Stimulated activated naive CD4-positive, alpha-beta T cell (primary cell): ENCODE results near the gene SYT7.
A peak's percentile ranks its signal among the peaks of the same experiment; 100 is the strongest.
"Not testable (repeated sequence)": the region's sequence is repeated elsewhere in the genome, so short reads cannot be mapped to it uniquely, and the experiment has no call there.

ENCODE experiments used
- DNase-seq, 6 experiments: peaks; one replicate each; lab custom pipeline; 2025; lab: John Stamatoyannopoulos, UW

The SYT7 gene, protein sequence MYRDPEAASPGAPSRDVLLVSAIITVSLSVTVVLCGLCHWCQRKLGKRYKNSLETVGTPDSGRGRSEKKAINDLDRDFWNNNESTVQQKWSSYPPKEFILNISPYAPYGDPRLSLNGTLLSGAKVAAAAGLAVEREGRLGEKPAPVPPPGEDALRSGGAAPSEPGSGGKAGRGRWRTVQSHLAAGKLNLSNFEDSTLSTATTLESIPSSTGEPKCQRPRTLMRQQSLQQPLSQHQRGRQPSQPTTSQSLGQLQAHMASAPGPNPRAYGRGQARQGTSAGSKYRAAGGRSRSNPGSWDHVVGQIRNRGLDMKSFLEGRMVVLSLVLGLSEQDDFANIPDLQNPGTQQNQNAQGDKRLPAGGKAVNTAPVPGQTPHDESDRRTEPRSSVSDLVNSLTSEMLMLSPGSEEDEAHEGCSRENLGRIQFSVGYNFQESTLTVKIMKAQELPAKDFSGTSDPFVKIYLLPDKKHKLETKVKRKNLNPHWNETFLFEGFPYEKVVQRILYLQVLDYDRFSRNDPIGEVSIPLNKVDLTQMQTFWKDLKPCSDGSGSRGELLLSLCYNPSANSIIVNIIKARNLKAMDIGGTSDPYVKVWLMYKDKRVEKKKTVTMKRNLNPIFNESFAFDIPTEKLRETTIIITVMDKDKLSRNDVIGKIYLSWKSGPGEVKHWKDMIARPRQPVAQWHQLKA

DNA sequence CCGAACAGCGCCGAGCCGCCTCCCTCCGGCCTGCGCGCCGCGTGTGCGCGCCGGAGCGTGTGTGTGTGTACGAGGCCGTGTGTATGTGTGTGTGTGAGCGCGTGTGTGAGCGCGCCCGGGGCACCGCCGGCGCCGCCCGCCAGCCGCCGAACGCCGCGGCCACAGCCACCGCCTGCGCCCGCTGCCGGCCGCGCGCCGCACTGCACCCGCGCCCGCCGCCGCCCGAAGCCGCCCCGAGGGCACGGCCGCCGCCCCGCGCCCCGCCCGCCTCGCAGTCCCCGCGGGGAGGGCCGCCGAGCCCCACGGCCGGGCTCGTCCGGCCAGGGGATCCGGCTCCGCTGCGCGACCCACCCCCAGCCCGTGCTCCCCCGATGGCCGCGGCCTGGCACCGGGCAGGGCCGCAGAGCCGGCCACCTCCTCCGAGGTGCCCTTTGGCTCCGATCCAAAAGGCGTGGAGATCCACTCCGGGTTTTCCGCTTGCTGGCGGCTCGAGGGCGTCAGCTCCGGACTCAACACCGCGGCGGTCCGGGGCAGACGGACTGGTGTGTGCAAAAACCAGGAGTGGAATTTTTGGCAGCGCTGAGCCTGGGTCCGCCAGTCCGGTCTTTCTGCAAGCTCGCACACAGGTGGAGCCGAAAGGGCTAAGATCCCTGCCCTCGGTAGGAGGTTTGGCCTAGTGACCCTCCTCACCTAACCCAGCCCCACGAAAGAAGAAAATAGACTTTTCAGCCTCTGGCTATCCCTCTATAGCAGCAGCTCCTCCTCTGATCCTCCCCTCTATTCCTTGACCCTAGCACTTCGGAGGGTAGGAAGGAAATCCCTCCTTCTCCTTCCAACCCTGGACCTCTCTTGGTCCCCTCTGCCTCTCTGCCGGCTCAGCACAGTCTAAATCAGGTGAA lies at the start of gene SYT7:
Gene SYT7 (minus strand): TSS at position 47 of the 899 bp plus-strand sequence. CDS start 256 bp downstream, outside the sequence.
- peak; percentile 80 to 97 (median 91) for DNase-seq

DNA sequence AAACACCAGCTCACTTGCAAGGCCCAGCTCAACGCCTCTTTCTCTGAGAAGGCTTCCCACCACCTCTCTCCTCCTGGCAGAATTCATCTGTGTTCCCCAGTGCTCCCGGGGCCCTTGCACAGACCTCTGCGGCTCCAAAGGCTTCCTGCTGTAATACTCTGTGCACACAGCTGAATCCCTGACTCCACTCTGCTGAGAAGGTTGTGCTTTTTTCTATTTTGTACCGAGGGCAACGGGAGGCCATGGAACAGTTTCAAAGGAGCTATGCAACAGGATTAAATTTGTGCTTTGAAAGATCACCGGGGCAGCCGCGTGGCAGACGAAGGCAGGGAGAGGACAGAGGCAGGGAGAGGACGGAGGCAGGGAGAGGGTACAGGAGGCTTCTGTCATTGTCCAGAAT lies 49.2 kb upstream of the SYT7 start:
- DNase-seq: no peak

DNA sequence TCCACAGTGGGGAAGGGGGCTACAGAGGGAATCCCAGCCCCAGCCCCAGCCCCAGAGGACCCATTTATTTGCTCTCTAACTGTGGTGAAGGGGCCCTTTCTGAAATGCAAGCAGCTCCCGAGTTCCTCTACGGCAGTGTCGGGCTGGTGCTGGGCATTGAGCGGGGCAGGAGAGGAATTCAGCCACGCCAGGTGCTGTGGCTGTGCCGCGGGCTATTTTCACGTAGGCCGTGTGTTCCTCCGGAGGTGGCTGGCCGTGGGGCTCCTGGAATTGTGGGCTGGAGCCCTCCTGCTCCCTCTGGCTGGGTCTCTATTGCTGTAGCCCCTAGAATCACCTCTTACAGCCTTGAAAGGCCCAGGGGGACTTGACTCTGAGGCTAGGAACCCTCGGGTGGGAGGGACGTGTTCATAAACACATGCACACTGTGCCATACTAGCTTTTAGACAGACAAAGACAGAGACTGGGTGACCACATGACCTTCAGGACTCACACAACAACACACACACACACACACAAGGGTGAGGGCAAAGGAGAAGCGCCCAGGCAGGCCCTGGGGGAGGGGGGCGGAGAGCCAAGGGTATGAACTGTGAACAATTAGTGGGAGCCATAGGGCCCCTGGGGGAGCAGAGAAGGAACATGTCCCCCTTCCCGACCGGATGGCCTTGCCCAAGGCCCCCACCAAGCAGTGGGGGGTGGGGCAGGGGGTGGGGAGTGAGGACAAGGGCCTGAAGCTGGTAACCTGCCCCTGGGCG lies 48.4 kb upstream of the SYT7 start:
- DNase-seq: no peak

DNA sequence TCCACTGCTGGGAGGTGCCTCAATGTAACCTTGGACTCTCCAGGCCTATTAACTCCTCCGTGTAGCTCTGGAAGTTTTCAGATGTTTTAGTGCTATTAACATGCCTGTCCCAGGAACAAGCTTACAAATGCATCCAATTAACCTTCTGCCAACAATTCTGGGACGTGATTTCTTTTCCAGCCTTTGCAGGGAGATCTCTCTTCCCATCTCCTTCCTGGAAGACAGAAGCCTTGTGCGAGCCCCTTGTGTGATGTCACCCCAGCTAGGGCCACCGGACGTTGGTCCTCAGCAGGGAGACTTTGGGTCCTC lies 47.7 kb upstream of the SYT7 start:
- DNase-seq: no peak

DNA sequence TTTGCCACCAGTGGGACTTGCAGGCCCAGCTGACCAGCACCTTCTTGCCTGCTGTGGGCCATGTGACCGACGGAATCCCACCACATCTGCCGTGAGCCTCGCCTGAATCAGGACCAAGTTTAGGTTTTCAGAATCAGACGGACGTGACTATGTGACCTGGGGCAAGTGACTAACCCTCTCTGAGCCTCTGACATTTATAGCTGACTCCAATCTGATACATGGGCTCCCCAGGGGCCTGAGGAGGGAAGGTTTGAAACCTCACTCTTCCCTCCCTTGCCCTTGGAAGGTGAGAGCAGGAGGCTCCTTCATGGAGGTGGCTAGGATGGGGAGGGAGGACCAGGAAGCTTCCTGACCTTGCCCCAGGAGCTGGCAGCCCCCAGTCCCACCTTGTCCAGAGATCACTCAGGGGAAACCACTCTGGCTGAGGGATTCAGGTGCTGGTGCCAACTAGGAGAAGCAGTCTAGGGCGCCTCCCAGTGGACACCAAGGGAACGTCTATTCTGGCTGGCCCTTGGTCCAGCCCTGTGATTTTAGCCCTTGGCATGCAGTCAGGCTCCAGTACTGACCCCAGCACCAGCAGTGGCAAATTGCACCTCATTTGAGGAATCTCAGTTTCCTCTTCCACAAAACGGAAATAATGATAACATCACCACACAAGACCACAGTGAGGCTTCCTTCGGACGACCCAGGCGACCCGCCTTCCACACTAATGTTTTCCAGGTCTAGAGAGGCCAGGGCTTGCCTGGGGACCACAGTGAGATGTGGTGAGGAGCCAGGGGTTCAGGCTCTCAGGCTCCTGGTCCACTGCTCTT lies 47.2 kb upstream of the SYT7 start:
- DNase-seq: peak in 2 of 6 experiments; percentile 7 to 8

DNA sequence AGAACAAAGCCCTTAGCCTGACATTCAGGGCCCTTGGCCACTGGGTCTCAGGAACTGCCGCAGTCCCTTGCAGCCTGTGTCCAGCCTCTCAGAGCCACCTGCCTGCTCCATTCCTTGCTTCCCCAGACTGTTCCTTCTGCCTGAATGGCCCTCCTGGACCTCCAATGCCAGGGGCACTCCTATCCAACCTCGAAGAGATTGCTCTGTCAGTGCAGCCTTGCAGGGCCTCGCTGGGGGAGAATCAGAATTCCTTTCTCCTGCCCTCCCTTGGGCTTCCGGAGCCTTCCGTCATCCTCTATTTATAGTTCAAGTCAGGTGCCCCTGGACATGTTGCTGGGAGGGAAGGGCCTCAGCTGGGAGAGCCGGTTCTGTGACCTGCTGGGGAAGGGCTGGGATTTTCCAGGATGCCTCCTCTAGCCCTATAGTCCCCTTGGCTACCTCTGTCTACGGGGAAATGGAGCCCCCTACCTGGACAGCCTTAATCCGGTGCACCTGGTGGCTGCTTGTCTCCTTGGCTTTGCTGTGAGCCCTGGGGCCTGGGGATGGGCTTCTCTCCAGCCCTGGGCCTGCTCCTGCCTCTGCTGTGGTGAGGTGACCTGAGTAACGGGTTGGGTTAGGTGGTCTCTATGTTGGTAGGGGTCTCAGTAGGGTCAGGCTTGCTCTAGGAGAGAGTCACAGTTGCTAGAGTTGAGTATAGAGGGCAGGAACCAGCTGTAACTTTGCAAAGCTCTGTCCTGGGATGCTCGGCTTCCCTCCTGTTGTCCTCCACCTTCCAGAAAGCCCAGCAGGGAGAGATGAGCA lies 45.9 kb upstream of the SYT7 start:
- no peak for DNase-seq

DNA sequence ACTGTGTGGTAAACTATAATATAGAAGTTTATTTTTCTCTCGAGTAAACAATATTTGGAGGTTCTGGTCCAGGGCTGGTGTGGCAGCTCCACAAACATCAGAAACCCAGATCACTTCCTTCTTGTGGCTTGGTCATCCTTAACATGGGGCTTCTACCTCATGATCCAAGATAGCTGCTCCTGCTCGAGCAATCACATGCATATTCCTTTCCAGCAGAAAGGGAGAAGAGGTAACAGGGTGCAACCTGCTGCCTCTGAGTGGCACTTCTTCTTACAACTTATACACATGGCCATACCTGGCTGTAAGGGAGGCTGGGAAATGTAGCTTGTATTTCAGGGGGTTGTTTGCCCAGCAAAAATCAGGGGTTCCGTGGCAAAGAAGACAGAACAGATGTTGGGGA lies 44.6 kb upstream of the SYT7 start:
- no peak for DNase-seq

DNA sequence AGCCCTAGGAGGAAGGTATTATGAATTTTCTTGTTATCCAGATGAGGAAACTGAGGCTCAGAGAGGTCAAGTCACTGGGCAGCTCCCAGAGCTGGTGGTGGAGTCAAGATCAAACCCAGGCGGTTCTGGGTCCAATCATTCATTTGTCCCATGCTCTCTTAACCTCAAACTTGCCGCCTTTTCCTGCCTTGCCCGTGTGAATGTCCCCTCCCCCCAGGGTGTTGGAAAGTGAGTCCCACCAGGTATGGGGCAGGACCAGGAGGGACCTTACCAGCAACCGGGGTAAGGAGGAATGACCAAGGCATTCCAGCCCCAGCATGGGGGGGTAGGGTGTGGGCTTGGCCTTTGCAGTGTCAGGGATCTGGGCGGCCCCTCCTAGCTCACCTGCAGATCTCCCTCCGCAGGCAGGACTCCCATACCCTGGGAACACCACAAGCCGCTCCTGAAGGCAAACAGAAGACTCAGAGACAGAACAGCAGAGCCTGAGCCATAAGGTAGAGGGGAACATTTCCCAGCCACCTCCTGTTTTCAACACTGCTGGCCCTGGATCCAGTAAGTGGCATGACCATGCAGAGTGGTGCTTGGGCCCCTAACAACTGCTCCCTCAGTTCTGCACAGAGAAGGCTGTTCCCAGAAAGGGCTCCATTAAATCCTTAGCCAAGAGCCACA lies 41.2 kb upstream of the SYT7 start:
- DNase-seq: no peak

DNA sequence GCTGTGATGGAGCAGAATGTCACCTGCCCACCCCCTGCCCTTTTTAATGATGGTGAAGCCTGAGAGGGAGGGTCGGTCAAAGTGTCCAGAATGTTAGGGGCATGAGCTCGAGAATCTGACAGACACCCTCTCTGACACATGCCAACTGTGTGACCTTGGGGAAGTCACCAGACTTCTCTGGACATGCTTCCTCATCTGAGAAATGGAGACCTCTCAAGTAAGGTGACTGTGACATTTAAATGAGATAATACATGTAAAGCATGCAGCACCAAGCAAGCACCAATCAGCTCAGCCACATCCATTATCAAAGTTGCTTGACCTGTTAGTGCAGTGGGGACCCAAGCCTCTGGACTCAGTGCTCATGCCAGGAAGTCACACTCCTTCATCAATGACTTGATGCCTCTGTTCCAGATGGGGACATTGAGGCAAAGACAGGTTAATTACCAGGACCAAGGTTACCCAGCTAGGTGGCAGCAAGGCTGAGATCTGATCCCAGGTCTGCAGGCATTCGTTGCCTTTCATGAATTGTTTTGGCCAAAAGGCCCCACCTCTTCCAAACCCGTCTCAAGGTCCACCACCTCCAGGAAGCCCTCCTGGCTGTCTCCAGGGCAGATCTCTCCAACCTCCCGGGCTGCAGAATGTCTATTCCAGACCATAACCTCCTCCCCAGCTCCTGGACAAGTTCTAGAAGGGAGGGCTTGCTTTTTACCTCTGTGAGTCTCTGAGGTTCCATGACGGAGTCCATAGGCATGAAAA lies 38.8 kb upstream of the SYT7 start:
- DNase-seq: no peak

DNA sequence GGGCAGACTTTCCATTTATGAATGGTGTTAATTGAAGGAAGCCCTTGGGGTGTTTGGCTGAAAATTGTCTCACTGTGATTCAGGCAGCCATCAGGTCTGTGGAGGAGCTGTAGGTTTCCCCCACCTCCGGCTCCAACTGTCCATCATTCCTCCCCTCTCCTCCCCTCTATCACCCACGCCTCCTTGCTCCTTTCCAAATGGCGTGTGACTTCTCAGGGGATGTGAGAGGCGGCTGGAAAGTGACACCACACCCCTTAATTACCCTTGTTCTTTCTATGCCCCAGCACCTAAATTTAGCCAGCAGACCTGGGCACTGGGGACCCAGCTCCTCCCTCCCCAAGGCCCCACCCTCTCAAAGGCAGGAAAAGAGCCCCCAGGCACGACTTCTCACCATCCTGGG lies 38.1 kb upstream of the SYT7 start:
- DNase-seq: no peak

DNA sequence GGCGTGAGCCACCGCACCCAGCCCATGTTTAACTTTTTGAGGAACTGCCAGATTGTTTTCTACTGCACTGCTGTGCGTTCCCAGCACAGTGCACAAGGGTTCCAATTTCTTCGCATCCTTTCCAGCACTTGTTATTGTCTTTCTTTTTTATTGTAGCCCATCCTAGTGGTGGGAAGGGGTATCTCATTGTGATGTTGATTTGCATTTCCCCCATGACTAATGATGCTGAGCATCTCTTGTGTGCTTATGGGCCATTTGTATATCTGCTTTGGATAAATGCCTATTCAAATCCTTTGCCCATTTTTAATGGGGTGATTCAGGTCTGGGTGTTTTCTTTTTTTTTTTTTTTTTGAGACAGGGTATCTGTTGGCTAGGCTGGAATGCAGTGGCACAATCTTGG lies 36.6 kb upstream of the SYT7 start:
- no peak for DNase-seq

DNA sequence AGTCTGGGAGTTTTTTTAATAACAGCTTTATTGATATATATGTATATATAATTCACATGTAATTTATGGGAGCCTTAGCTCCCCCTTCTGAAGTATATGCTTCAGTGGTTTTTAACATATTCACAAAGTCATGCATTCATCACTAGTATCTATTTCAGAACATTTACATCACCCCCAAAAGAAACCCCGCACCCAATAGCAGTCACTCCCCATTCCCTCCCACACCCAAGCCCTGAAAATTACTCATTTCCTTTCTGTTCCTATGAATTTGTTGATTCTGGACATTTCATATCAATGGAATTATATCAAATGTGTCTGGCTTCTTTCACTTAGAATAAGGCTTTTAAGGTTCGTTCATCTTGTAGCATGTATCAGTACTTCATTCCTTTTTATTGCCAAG lies 35.6 kb upstream of the SYT7 start:
- no peak for DNase-seq

DNA sequence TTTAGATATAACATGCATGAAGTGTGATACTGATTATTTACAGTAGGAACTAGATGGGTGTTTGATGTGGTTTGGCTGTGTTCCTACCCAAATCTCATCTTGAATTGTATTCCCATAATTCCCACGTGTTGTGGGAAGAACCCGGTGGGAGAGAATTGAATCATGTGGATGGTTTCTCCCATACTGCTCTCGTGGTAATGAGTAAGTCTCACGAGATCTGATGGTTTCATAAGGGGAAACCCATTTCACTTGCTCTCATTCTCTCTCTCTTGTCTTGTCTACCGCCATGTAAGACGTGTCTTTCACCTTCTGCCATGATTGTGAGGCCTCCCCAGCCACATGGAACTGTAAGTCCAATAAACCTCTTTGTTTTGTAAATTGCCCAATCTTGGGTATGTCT lies 33.9 kb upstream of the SYT7 start:
- DNase-seq: not testable (repeated sequence)

DNA sequence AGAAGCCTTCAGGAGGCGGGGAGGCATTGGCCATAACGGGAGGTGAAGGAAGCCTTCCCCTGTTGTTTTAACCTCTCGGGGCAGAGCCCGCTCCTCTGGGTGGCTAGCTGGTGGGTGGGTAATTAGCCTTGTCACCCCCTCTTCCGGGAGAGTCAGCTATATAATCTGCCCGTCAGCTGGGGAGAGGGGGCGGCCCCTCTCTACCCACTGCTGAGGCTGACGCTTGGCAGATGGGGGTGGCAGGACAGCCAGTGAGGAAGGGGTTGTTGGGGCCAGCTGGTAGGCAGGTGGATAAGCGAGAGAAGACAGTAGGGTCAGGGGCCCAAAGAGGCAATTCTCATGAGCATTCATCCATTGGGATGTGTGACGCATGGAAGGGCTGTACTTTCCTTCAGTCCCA lies 33.0 kb upstream of the SYT7 start:
- no peak for DNase-seq

DNA sequence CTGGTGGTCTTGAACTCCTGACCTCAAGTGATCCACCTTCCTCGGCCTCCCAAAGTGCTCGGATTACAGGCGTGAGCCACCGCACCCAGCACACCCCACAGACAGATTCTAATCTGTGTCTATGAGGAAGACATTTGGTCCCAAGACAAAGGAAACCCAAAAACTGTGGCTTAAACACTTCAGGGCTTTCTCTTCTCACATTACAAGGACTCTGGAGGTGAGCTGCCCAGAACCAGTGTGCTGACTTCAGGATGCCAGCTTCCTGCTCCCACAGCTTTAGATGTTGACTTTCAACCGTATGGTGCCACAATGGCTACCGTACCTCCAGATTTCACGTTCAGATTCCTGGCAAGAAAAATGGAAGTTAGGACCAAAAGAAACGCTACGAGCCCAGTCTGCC lies 32.2 kb upstream of the SYT7 start:
- no peak for DNase-seq

DNA sequence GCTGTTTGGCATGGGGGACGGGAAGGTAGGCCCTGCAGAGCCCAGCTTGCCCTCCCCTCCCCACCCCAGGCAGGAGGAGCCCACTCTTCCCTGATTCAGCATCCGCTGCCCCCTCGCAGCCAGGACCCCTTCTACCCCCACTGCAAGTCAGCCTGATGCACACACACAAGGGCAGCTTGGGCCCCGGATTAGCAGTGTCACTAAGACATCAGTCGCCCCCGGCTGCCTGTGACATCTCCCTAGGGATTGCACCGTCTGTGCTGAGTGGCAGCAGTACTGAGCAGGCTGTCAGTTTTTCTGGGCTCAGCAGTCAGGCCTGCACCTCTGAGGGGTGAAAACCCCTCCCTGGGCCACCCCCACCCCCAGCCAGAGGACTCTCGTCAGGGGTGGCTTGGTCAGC lies 30.4 kb upstream of the SYT7 start:
- DNase-seq: no peak

DNA sequence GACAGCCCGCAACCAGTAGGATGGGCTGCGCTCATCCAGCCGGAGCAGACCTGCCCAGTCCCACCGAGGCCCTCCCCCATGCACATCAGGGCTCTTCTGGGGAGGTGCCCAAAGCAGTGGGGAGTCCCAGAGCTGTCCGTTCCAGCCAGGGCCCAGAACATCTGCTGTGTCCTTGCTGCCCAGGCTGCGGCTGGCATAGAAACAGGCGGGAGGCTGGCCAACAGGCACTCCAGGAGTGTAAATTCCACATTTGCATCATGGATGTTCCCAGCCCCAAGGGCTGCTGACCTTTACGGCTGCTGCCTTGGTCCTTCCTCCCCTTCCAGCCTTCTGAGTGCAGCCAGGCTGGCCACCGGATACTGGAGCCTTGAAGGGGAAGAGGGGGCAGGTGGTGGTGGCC lies 30.0 kb upstream of the SYT7 start:
- no peak for DNase-seq

DNA sequence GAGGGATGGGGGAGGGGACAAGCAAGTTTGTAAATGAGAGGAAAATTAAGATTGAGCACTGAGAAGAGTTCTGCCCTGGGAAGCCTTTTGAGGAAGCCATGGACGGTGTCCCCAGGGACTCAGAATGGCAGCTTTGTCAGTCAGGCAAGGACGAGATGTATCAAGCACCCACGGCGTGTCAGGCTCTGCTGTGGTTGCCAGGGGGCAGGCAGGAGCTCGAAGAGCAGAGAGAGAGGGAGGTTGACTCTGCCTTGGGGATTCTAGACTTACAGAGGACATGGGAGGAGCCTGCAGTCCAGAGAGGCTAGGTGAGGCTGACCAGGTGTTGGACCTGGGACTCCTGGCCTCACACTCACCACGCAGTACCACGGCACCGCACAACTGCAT lies 29.1 kb upstream of the SYT7 start:
- DNase-seq: no peak
